NCI-H2107 treated with DMSO at 0.1 percent for 48 hours (cell line): ENCODE results near the gene DNM3.
A peak's percentile ranks its signal among the peaks of the same experiment; 100 is the strongest.

ENCODE experiments used
- DNase-seq: peaks from one replicate; lab custom pipeline; 2025; ENCODE audit not compliant: unreplicated experiment; lab: John Stamatoyannopoulos, UW

Gene DNM3

DNA sequence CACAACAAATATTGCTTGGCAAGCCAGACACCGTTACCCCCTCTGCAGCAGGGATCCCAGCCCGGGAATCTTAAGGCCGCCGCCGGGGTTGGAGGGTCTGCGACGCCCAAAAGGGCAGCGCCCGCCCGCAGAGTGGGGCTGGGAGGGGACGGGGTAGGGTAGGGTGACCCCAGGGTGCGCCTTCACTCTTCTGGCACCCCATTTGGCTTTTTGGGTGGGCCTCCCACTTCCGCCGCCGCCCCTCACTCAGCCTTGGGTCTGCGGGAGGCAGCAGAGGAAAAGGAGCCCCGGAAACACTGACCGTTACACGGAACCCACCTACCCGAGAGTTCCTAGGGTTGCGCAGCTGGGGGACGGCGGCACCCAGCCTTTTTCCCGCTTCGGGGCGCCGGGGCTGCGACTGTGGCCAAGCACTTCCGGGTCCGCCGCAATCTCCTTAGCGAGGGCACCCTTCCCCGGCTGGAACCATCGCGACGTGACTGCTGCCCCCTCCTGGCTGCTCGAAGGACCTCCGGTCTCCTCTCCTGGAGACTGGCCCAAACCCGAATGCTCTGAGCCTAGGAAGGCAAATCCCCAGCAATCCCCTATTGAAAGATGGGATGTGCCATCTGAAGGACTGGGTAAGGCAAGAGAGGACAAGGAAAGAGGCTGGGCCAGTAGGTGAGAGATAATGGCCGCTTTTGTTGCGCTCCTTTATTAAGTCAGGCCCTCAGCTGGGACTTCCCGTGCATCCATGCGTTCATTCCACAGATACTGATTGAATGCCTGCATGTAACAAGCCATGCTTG is 602.6 kb downstream of the DNM3 start, which contains the start of gene PIGC:
PIGC (minus strand) TSS at position 404 of the 788 bp plus-strand sequence. CDS start 1,447 bp downstream, outside the sequence.
- peak; percentile 90 for DNase-seq

DNA sequence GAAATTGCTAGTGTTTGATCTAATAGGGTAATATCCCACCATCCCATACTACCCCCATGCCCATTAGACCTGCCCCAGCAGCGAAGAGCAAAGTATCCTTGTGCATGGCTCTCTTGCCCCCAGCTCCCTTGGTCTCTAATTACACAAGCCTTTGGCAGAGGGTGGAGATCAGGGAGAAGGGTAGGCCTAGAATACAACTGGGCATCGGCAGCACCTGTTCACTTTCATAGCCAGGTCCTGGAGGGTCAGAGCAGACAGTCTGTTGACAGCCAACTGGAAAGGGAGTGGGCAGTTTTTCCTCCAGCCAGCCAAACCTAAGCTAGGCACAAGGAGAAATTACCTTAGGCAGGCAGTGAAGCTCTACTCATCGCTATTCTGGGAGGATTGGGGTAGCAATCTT is 605.2 kb downstream of the DNM3 start:
- no peak for DNase-seq

DNA sequence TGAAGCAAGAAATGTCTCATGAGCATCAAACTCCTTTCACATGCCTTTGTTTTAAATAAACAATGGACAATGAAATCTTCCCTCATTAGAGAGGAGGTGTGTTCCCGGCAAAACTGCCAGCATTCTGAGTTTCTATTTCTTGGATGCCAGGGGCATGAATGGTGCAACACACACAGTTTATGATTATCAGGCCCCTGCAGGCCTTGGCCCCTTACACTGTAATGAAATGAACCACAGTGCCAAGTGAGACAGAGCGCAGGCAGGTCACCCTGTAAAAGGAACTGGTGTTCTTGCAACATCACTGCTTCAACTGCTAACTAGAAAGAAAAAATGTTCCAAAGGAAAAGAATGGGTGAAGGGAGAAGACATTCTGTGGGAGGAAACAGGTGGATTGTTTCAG is 606.3 kb downstream of the DNM3 start:
- no peak for DNase-seq

DNA sequence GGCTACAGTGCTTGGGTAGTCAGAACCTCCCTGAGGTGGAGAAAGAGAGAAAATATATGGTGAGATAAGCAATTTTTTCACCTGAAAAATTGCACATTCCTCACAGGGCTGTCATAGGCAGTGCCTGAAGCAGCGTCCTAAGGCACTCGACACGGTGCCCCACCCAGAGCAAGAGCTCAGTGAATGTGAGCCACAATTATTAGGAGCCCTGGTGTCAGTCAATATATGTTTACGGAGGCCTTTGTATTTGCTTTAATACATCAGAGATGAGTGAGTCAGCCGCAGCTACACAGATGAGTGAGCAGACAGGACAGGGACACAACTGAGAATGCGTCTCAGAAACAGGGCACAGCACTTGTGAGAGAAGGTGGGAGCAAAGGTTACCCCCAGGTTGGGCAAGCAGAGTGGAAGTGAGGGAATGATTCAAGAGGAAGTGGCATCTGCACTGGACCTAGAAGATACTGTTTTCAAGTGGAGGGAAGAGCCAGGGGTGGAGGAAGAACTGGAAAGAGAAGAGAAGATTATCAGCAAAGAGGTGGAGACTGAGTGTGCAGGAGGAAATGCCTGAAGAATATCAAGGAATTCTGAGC is 607.8 kb downstream of the DNM3 start:
- DNase-seq, result no peak

DNA sequence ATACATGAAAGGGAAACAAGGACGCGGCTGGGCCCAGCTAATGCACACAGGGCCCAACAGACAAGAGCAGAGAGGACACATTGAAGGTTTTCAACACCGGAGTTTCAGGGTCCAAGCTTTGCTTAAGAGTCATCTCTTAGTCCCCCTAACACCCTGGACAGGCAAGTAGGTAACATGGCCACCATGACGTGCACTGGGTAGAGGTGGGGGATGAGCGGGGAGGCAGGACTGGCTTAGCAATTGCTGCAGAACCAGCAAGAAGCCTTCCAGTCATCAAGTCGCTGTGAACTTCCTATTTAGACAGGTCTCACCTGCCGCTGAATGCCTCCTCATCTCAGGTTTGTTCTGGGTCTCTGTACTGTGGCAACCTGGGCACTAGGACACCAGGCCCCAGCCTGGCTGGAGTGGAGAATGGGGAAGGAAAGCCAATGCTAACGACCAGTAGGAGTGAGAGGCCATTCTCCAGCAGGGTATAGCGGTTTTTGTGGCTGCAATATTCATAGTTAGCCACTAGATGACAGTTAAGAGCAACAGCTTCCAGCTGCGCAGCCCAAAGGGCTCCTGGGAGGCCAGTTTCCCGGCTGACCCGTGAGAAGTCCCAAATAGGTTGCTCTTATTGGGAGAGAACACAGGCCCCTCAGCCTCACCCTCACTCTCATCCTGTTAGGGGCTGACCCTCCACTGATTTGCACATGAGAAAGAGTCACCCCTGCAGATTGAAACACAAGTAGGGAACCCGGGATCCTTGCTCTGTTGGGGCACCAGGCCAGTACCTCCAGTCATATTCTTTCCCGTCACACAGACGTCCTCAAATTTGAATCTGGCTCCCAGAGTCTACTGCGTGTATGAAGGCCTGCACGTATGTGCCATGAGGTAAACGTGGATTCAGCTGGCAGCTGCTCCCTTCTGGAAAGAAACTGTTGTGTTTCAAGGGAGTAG is 608.6 kb downstream of the DNM3 start:
- DNase-seq, result peak; percentile 67

DNA sequence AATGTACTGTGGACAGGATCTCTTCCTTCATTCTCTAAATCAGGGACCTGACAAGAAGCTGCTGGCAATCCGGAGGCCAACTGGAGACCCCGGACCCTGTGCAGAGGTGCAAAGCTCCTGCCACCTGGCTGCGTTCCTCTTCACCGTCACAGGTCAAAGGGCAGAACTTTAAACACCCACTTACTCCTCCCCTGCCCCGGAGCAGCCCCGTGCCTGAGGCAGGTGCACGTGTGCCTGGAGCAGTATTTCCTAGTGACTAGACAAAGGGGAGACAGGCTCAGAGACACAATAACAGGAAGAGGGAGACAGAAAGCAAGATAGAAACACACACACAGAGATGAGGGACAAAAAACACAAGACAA is 609.2 kb downstream of the DNM3 start:
- DNase-seq, result peak; percentile 54

DNA sequence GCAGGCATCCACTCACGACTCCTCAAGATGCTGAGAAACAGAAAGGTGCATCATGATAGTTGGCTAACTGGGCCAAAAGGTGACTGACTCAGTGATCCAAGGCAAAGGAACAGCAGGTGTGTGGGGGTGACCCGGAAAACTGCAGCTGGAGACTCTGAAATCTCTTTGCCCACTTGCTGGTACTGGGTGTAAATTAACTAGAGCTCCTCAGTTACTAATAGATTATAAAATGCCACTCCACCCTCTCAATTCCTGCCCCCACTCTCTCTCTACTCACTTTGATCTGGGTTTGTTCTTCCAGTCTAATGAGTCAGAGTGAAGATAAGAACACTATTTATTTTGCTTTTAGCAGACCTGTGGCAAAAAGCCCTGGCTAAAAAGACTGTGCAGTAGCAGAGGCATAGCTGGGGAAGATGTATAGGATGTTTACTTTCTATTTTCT is 609.7 kb downstream of the DNM3 start:
- peak; percentile 14 for DNase-seq

DNA sequence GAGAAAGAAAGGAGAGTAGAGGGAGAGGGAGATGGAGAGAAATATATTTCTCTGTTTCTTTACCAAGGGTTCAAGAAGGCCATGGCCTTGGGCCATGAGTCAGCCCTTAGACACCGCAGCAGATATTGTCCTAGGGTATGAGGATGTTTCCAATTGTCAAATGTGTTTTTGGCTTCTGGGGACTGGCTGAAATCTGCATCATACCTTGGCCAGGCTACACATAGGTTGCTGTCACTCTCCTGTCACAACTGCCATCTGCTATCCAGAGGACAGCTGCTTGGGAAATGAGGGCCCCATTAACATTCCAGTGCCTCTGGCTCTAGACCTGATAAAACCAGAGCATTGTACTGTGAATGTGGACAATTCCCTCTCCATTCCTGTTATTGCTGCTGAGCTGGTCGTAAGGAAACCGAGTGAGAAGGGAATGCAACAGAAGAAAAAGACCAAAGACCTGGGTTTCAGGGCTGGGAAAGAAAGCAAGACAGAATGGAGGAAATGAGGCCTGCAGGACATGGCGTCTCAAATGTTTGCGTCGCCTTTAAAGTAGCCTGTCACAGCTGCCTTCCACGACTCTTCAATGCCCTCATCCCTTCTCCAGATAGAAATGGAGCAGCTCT is 611.3 kb downstream of the DNM3 start:
- DNase-seq, result no peak

DNA sequence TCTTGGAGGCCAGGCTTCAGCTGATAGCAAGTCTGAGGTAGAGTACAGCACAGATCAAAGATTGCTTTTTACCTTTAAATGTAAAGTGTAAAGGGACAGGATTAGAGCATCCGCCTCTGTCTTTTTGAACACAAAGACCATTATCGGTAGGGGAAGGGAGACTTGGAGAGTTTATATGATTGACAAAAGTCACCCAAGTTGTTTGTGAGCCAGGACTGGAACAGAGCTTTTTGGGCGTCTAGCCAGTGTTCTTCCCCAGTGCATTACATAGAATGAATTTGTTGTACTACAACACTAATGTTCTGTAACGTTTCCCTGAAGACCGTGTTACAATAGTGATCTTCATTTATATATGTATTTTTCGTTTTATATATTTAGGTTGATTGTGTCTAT is 611.9 kb downstream of the DNM3 start:
- no peak for DNase-seq

DNA sequence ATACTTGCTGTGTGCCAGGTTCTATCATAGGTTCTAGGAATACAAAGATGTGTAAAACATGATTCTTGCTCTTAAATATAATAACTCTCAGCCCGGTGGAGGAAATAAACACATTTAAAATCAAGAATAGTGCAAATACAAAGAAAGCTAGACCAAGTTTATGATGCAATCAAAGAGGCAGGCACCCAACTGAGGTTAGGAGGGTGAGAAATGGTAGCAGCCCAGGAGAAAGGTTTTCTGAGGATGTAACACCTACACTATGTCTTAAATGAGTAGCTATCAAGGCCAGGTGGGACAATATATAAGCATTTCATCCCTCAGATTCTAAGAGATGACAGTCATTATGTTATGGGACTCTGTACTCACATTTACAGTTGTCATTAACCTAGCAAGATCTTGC is 612.3 kb downstream of the DNM3 start:
- DNase-seq, result no peak

DNA sequence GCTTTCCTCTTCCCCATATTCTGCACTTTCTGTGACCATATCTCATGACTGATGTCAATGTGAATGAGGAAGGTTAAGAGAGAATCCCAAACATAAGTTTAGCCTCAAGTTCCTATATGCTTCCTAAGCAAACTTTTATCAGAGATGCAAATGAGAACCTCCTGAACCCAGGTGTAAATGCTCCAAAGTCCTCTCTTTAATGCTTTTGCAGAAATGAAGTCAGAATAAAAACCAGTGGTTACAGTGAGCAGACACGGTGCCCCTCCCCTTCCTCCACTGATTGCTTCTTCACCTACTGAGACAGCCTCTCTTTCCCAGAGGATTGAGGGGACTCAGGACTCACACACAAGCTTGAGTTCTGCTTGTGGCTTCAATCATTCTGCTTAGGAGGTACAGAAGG is 614.2 kb downstream of the DNM3 start:
- no peak for DNase-seq

DNA sequence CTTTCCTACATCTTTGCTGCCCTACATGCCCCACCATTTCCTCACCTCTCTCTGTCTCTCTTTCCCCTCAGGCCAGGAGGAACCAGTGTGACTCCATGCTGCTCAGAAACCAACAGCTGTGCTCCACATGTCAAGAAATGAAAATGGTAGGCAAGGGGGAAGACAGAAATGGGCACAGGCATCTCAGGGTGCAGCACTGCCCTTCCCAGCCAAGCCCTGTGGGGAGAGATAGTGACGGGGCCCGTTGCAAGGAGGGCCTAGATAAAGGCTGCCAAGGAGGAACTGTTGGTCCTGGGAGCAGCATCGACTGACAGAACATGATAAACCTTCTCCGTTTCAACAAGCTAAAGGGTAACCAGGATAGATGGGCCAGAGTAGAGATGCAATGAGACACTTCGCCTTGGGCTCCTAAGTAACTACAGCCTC is 615.1 kb downstream of the DNM3 start:
- no peak for DNase-seq

DNA sequence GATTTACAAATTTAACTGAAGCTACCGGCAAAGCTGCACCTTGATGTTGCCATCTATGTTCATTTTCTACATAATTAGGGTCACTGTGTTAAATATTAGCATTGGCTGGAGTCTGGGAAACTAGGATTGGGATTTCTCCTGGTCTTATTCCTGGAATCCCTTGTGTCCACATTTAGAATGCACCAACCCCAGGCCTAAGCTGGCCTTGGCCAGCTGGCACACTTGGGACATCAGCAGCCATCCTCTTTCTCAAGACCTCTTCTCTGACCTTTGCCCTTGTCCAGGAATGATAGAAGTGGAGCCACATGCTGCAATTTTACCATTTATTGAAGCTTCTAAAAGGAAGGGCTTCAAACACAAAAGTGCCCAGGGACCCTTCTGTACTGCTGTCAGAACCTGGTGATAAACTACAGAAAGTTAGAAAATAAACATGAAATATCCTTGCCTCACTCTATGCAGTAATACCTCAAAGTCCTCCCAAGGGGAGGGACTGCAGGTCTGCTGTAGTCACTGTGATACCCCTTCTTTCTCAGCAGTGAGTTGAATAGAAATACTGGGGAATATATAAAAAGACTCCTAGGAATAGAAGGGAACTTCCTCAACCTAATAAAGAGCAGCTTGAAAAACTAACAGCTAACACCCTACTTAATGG is 616.3 kb downstream of the DNM3 start:
- no peak for DNase-seq

DNA sequence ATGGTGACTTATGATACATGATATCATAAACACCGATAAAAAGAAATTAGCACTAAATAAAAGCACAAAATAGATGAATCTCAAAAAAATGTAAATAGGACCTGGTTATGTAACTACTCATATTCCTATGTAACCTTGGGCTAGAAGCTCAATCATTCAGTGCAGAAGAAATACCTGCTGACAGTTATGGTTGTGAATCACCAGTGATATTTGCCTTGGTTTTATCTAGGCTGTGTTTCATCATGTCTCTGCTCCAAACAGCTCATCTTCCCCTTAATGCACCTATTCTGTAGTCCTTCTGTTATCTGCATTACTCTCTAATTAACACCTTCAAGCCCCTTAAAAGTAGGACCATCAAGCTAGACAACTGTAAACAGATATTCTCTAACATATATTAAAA is 618.9 kb downstream of the DNM3 start:
- DNase-seq, result no peak

DNA sequence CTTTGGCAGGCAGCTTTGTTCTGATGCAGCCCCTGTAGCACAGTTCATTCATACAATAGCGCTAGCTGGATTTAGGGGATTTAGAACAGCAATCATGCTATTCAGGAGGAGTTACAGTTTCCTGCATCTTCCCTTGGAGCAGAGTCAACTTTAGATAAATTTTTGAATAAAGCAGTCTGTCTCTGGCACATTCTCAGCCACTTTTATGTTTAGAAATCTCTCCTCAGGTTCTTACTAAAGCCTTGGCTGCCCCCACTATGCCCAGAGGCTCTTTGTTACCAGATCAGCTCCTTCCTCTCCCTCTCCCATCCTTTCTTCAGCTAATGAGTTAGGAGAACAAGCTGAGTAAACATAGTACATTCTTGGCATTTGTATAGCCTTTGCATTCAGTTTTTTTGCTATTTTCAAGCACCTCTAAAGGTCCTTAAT is 619.6 kb downstream of the DNM3 start:
- DNase-seq, result no peak
